Inferior parietal cortex (tissue), 1 donor: ENCODE data around the gene DOCK8.

ENCODE experiments used
- DNase-seq: peaks from one replicate; pipeline ENCODE4 v3.0.0-alpha.2; 2016; ENCODE audit errors: extremely low spot score

The DOCK8 gene

GRCh38 chr9:266228-266627 is 51.6 kb downstream of the DOCK8 start:
- no peak for DNase-seq

GRCh38 chr9:268616-269015 is 54.0 kb downstream of the DOCK8 start:
- DNase-seq, result no peak

- DNase-seq, result no peak
Measured at GRCh38 chr9:269081-269711, 54.5 kb downstream of the DOCK8 start.

GRCh38 chr9:270657-271237 is 56.1 kb downstream of the DOCK8 start:
- no peak for DNase-seq

DNA sequence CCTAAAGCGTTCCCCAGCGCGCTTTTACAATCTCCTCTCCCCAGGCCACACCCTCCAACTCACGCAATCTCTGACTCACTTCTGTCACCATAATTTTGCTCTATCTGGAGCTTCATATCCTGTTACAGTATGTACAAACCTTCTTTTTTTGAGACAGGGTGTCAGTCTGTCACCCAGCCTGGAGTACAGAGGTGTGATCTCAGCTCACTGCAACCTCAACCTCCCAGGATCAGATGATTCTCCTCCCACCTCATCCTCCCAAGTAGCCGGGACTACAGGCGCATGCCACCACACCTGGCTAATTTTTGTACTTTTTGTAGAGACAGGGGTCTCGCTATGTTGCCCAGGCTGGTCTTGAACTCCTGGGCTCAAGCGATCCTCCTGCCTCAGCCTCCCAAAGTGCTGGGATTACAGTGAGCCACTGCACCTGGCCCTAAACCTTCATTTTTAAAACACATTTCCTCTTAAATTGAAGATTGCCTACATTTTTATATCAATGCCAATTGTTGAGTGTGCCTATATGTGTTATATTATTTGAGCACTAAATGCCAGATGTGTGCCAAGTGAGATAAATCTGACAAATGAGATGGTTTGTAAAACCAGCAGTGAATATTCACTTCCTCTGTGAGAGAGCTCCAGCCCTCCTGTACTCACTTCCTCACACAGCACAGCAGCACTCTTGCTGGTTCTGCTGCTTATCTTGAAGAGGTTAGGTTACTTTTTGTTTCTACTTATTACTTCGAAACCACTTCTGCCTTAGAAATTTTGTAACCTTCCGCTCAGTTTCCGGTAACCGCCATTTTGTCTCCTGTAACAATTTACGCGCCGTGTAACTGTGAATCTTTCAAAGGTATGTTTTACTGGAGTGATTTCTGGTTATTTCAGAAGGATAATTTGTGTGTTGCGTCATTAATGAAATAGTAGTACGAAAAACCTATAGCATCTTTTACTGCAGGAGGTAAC is 57.9 kb downstream of the DOCK8 start:
- DNase-seq, result peak; percentile 25

- DNase-seq, result no peak
Measured at GRCh38 chr9:274406-274805, 59.7 kb downstream of the DOCK8 start.

GRCh38 chr9:277601-278295 is 63.1 kb downstream of the DOCK8 start:
- DNase-seq, result no peak

GRCh38 chr9:278651-279050 is 64.0 kb downstream of the DOCK8 start:
- no peak for DNase-seq

DNA sequence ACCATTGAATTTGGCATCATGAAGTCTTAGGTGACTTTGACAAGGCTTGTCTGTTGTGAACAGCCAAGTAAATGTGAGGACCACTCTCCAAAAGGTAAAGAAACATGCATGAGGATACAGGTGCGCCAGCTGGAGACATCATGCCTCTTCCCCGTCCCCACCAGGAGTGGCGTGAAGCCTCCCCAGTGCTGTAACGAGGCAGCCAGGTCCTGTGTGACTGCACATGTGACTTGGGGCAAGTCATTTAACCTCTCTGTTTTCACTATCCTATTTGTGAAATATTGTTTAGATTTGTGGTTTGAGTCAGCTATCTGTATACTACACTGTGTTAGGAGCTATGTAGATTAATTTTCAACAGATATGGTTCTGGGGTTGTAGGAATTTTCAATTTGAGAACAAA is 65.0 kb downstream of the DOCK8 start:
- no peak for DNase-seq

- no peak for DNase-seq
Measured at GRCh38 chr9:281741-282645, 67.3 kb downstream of the DOCK8 start.

- DNase-seq, result no peak
Measured at GRCh38 chr9:286071-286740, 71.5 kb downstream of the DOCK8 start.

- no peak for DNase-seq
Measured at GRCh38 chr9:289121-289520, 74.5 kb downstream of the DOCK8 start.

DNA sequence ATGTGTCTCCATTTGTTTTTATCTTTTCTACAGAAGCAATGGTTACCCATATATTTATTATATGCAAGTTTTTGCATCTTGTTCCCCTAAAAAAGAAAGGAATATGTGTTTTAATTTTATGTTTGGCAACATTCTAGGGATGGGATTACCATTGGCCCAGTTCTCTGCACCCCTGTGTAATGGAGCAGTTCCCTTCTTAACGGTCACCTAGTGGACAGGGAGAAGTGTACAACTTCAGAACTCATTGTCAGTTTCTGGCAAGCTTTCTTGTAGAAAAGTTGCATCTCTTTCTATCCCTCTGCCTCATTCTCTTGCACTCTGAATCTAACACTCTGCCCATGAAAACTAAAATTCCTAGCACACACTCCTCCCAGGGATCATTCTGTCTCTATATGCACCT is 78.2 kb downstream of the DOCK8 start:
- DNase-seq, result no peak

DNA sequence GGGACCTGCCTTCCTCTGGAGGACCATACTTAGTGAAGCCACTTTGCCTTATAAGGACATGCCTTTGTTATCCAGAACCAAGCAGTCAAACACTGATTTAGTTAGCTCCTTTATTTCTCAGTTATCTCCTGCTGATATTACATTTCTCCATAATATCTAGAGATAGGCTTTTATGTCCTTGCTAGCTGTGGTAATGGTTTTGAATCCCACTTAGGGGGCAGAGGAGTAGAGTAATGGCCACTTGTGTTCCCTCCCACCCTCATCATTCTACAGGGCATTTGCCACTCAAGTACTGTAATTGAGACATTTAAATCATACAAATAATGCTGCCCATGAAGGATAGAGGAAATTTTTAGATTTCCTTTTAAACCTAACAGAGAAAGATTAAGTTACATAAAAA is 80.9 kb downstream of the DOCK8 start:
- DNase-seq, result no peak

DNA sequence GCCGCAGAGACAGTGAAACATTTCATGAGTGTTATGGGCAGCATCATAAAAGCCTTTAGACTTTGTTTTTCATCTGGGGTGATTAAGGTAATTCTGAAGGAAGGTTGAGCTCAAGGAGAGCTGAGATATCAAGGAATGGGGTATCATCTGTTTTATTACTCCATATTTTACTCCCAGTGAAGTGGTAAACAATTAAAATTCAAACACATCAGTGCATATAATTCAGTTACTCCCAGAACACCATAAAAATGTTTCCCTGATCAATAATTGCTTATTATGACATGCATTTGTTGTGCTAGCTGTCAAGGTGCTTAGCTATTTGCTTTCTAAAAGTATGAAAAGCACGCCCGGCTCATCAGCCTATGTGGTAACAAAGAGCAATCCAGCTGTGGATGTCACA is 81.7 kb downstream of the DOCK8 start:
- no peak for DNase-seq

GRCh38 chr9:297104-297972 is 82.7 kb downstream of the DOCK8 start:
- no peak for DNase-seq

DNA sequence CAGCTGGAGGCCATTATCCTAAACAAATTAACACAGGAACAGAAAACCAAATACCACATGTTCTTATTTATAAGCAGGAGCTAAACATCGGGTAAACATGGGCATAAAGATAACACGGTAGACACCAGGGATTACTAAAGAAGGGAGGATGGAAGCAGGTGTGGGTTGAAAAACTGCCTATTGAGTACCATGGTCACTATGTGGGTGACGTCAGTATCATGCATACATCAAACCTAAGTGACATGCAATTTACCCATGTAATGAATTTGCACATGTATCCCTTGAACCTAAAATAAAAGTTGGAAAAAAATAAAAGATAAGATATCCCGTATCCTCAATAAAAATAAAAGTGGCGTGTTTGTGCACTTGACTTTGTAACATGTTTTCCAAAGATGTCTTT is 88.8 kb downstream of the DOCK8 start:
- no peak for DNase-seq

DNA sequence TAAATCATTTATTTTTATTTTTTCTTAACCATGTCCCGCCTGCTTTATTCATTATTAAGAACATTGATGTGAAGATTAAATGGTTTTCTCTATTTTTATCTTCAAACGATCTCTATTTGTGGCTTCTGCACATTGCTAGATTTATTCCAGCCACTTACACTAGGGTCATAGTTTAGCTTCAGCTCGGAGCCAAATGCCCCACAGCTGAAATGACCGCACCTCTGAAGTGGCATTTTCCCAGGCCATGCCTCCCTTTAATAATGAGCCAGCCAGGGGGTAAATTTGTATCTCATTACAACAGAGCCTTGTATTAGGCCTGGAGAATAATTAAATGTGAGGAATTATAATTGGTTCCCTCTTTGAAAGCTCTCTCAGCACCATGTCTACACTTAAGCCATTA is 89.4 kb downstream of the DOCK8 start:
- no peak for DNase-seq

DNA sequence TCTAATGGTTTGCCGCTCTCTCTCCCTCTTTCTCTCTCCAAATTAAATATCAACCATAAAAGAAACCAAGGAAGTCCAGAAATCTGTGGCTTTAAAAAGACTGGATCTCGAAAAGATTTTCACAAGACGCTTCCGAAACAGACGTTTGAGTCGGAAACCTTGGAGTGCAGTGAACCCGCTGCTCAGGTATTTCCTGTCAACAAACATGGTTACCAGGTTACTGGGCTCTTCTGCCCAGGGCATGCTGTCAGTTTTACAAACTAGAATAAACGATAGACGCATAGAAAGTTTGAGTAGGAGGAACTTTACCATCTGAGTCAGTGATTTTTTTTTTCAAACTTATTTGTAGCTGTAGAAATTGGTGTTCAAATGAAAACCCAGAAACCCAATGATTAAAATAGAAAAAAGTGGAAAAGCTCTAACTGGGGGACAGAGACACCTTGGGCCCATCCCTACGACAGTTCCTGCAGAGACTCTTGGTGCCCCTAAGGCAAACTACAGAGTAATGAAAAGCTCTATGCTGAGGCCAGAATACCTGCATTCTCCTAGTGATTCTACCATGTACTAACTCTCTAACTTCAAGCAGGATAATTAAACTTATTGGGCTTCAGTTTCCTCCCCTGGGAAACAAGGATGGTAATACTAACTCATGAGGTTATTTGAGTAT is 90.0 kb downstream of the DOCK8 start:
- DNase-seq, result no peak
